ENCODE data around the gene EIF4B. TPM values are rescaled to one million over a fixed set of nuclear protein-coding genes. Genes with fewer than 3 reads are reported as not detected.

Gene EIF4B
- total RNA-seq (2011; cell fraction: chromatin; rRNA removed; ENCODE audit: low replicate concordance), result 260 and 374 TPM in 2 replicates
- 137 and 149 TPM in 2 replicates for total RNA-seq (2011; cell fraction: nucleolus; rRNA removed)
- 211 and 264 TPM in 2 replicates for total RNA-seq (2011; cell fraction: nucleoplasm; rRNA removed)
- total RNA-seq (2014; rRNA removed) (617 and 636 TPM in 2 replicates), total RNA-seq (2014; rRNA removed; fragmentation: Illumina TruSeq; extraction: Trizol) (669 and 710 TPM in 2 replicates), total RNA-seq (2015; rRNA removed; fragmentation: Illumina TruSeq; extraction: Trizol) (624 and 636 TPM in 2 replicates), total RNA-seq (2021) (535 and 617 TPM in 2 replicates), polyA plus RNA-seq (2011; rRNA removed) (489 and 497 TPM in 2 replicates), polyA plus RNA-seq (2014; fragmentation: Illumina TruSeq; extraction: Trizol) (552 and 578 TPM in 2 replicates), polyA plus RNA-seq (2014; fragmentation: Nextera tagmentation; extraction: Ambion mirVana) (100 to 1,000 TPM; 138 to 150 TPM), polyA plus RNA-seq (2014; rRNA removed) (312 and 317 TPM in 2 replicates), polyA minus RNA-seq (2011; rRNA and poly(A)+ RNA removed) (1,377 and 1,493 TPM in 2 replicates), Bru-seq, nascent RNA (percentile 97 among the genes with signal in this experiment), BruChase-seq, experiment 1, labeled RNA remaining after a 2-hour chase (percentile 99 among the genes with signal in this experiment), BruChase-seq, experiment 2, labeled RNA remaining after a 6-hour chase (percentile 99 among the genes with signal in this experiment)
- polyA plus RNA-seq (2011; cell fraction: cytosol; rRNA removed), result 278 and 542 TPM in 2 replicates
- polyA plus RNA-seq (2011; cell fraction: nucleus; rRNA removed), result 180 and 236 TPM in 2 replicates
- 383 and 523 TPM in 2 replicates for polyA plus RNA-seq (2012)
- 466 and 538 TPM in 2 replicates for polyA minus RNA-seq (2011; cell fraction: cytosol; rRNA and poly(A)+ RNA removed)
- polyA minus RNA-seq (2011; cell fraction: nucleus; rRNA and poly(A)+ RNA removed), result 102 and 253 TPM in 2 replicates
- long read RNA-seq, experiment 1, full-length matches to known transcripts, result 650 of 1,087 reads
- long read RNA-seq, experiment 1, partial matches to known transcripts, result 331 of 1,087 reads
- long read RNA-seq, experiment 1, other reads (novel, unspliced or antisense), result 106 of 1,087 reads
- long read RNA-seq, experiment 2, full-length matches to known transcripts, result 51 of 460 reads
- long read RNA-seq, experiment 2, partial matches to known transcripts, result 388 of 460 reads
- long read RNA-seq, experiment 2, other reads (novel, unspliced or antisense), result 21 of 460 reads
- long read RNA-seq, experiment 3, full-length matches to known transcripts, result 135 of 270 reads
- long read RNA-seq, experiment 3, partial matches to known transcripts, result 90 of 270 reads
- long read RNA-seq, experiment 3, other reads (novel, unspliced or antisense), result 45 of 270 reads

DNA sequence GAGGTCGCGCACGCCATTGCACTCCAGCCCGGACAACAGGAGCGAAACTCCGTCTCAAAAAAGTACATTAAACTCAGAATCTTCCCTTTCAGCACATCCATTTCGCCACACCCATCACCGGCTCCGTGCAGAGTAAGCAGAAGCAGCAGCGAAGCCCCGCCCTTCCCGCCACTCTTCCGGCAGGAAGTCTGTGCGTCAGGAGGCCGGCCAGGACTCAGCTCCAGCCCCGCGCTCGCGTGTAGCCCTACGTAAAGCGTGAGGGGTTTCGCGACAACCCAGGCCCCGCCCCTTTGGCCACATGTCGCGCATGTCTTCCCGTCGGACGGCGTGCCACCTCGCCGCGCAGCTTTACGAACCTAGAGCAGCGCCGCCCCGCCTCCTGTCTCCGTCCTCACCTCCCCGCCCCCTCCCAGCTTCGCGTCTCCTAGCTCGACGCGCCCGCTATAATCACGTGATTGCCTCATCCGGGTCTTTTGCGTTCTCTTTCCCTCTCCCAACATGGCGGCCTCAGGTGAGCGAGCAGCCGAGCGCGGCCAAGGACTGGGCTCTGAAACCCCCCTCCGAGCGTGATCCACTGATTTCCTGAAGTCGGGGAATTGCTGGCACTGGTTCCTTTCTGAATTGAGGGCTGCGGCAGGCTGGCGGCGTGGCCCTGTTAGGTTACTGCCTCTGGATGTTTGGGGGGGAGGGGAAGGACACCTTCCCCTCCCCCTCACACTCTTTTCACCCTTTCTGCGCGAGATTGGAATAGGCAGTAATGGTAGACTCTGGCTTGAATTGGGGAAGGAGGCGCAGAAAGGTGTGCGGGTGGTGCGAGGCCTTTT, at the start of gene EIF4B:
TSS of gene EIF4B (plus strand) at position 471 of the 824 bp plus-strand sequence. CDS start at position 499, 28 bp downstream.
- intact Hi-C loops (cut with micrococcal nuclease), result loop anchor here (2.0 to 5.0 kb wide), 2 partner anchors 41 to 55 kb away; no protein-coding TSS in a partner anchor
- FAIRE-seq, result peak; percentile 91
- peak within 1 kb of the TSS; percentile 96 for H3K4me2 ChIP-seq (ENCODE audit: insufficient read depth, low read length)
- peak; percentile 94 for ATAC-seq
- H3K4me1 ChIP-seq (replicated peaks in 1 of 2; ENCODE audit: control insufficient read depth in 2 of 2, insufficient read depth in 2 of 2, low read length in 2 of 2), result peaks cover 8 to 30% of the 10 kb centered on the region in 2 experiments; a peak in 3 of 5 replicates
- H3K9me3 ChIP-seq (replicated peaks; ENCODE audit: control insufficient read depth, insufficient read depth, low read depth, low read length), result no peaks in the 10 kb centered on the region
- H4K20me1 ChIP-seq (replicated peaks; ENCODE audit: control insufficient read depth, insufficient read depth, low read length), result peaks cover 33% of the 10 kb centered on the region; the same call in 1 of the 2 replicates
- WGBS (ENCODE audit: insufficient coverage, low coverage, missing lambda C conversion rate), result 1% methylated on average over 49 of the region's 64 CpGs
- H2AFZ ChIP-seq (ENCODE audit: low read depth, low read length), result peak within 1 kb of the TSS; percentile 80
- peaks cover 39% of the 10 kb centered on the region for H3K36me3 ChIP-seq (ENCODE audit: control insufficient read depth, insufficient read depth, low read length)
- POLR2A ChIA-PET, result interaction anchor here (0.6 to 2.6 kb wide), 16 partner anchors 9 to 1120 kb away, joined by 3 to 16 read pairs (median 4); no protein-coding TSS in a partner anchor
- no peaks in the 10 kb centered on the region for H3K27me3 ChIP-seq (ENCODE audit: control insufficient read depth in 2 of 2, insufficient read depth in 2 of 2, low read length in 2 of 2)
- no peaks in the 10 kb centered on the region for H3K9me1 ChIP-seq (ENCODE audit: control insufficient read depth, insufficient read depth, low read length)
- BruUV-seq (replicated peaks), result no TSS peak
- peak within 1 kb of the TSS; percentile 96 to 98 for H3K9ac ChIP-seq (ENCODE audit: insufficient read depth in 1 of 2, low read depth in 2 of 2, low read length in 2 of 2)
- in situ Hi-C loops (cut with MboI), result no loop called here
- peak within 1 kb of the TSS; percentile 97 for H3K27ac ChIP-seq (ENCODE audit: extremely low read depth, low read depth, low read length)
- peaks cover 63% of the 10 kb centered on the region for H3K79me2 ChIP-seq (ENCODE audit: control insufficient read depth, insufficient read depth, low read length)
- CTCF ChIA-PET (ENCODE audit: low intra/inter-chr PET ratio), result no interaction called here
- peak; percentile 91 to 100 (median 93) for DNase-seq (ENCODE audit: extremely low read depth in 1 of 4, low spot score in 3 of 4)
- peak within 1 kb of the TSS; percentile 76 for H3K4me3 ChIP-seq
- TF ChIP-seq GATAD2B (IDR thresholded peaks at IDR 0.05; ENCODE audit: borderline replicate concordance) (no peak), ZNF23 (CRISPR knock-in tag; IDR thresholded peaks at IDR 0.05) (no peak), NFIX (CRISPR knock-in tag; IDR thresholded peaks at IDR 0.05; ENCODE audit: low read depth) (no peak), HDAC8 (tag; IDR thresholded peaks at IDR 0.05) (no peak), NCOR1 (IDR thresholded peaks at IDR 0.05) (peak; percentile 19; the same call in 1 of the 2 replicates), RUNX1 (IDR thresholded peaks at IDR 0.05; ENCODE audit: low read depth) (no peak), ZNF12 (CRISPR knock-in tag; IDR thresholded peaks at IDR 0.05) (no peak; the same call in 1 of the 2 replicates), XRCC5 (IDR thresholded peaks at IDR 0.05; ENCODE audit: low read depth, low read length) (peak; percentile 26; the same call in 1 of the 2 replicates), POLR2B (IDR thresholded peaks at IDR 0.05; ENCODE audit: low read depth, partially characterized antibody) (peak; percentile 83), DMBX1 (CRISPR knock-in tag; IDR thresholded peaks at IDR 0.05; ENCODE audit: borderline replicate concordance) (no peak)
- TF ChIP-seq, protein P1, sequence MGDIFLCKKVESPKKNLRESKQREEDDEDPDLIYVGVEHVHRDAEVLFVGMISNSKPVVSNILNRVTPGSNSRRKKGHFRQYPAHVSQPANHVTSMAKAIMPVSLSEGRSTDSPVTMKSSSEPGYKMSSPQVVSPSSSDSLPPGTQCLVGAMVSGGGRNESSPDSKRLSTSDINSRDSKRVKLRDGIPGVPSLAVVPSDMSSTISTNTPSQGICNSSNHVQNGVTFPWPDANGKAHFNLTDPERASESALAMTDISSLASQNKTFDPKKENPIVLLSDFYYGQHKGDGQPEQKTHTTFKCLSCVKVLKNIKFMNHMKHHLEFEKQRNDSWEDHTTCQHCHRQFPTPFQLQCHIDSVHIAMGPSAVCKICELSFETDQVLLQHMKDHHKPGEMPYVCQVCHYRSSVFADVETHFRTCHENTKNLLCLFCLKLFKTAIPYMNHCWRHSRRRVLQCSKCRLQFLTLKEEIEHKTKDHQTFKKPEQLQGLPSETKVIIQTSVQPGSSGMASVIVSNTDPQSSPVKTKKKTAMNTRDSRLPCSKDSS (IDR thresholded peaks at IDR 0.05; ENCODE audit: low read depth, partially characterized antibody), result no peak
